ENCODE data around the gene E2F1.
"Not testable (repeated sequence)": the region's sequence is repeated elsewhere in the genome, so short reads cannot be mapped to it uniquely, and the experiment has no call there.

The E2F1 gene

DNA sequence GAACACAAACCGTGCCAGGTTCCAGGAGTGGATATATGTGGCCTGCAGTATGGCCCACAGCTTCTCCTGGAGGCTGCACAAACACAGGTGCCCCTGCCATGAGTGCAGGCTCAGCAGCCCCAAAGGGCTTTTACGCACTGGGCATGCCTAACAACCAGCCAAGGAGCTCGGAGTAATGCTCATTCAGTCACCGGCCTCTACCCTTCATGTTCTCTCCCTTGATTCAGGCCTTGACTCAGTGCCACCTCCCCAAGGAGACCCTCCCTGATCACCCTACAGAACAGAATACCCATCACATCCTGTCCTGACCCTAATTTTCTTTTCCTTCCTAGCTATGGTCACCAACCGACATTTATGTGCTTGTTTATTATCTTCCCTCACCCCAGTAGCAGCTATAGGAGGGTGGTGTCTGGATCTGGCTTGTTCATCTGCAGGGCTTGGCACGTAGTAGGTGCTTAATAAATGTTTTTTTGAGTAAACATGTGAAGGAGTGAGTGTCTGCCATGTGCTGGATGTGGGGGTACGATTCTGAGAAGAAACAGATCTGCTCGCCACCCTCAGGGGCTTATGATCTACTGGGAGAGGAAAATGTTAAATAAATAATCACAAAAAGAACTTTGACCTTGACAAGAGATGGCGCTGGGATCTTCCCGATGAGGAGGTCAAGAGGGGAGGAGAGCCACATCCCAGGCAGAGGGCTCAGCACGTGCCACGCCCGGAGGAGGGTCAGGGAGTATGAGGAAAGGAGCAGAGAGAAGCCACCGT is 24.7 kb upstream of the E2F1 start:
- no peak for DNase-seq (ENCODE audit: low read depth)

- DNase-seq (ENCODE audit: low read depth): no peak
These were observed 23.8 kb upstream of the E2F1 start for GRCh38 chr20:33709905-33710541.

DNA sequence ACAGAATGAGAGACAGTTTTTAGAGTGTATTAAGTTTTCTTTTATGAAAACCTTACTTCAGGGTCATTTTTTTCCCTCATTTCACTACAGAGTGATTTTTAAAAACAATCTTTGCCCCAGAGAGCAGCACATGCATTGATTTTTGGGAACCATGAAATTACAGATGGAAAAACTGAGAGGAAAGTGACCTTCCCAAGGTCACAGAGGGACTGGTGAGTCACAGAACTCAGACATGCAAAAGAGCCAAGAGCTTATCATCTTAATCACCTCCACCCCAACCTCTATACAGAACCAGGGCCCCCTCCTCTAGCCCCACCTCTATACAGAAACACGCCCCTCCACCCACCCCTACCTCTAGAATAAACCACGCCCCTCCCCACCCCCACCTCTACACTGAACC is 23.2 kb upstream of the E2F1 start:
- DNase-seq (ENCODE audit: low read depth): peak; percentile 33

DNA sequence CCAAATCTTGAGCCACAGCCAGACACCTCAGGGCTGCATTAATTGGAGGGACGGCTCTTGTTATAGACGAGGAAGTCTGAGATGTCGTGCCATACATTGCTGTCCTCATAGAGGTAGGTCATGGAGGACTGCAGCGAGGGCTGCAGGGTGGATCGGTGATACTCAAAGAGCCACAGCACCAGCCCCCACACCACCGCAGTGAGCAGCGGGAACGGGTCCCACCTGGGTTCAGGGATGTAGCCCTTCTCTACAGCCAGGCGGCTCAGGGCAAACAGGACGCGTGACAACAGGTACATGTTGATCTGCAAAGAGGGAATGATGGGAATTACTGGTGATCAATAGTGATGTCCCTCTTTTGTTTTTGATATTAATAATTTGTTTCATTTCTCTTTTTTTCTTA is 21.5 kb upstream of the E2F1 start:
- no peak for DNase-seq (ENCODE audit: low read depth)

- peak; percentile 30 for DNase-seq (ENCODE audit: low read depth)
These were observed 18.2 kb upstream of the E2F1 start for GRCh38 chr20:33704197-33704924.

- DNase-seq (ENCODE audit: low read depth): no peak
These were observed 17.4 kb upstream of the E2F1 start for GRCh38 chr20:33703498-33704137.

DNA sequence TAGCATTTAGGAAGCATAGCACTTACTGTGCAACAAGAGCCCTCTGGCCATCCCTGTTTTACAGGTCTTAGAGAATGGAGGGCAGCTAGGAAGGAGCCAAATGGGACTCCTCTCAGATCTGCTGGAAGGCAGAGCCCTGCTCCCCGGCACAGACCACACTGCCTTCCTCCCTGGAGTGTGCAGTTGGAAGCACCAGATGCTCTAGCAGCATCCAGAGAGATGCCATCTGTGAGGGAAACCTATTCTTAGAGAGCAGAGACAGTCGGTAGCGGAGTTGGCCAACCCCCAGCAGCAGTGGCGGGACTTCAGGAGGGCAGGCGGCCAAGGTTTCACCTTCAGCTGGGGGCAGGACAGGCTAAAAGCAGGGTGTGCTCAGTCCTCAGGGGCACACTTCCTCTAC is 16.7 kb upstream of the E2F1 start:
- DNase-seq (ENCODE audit: low read depth): no peak

DNA sequence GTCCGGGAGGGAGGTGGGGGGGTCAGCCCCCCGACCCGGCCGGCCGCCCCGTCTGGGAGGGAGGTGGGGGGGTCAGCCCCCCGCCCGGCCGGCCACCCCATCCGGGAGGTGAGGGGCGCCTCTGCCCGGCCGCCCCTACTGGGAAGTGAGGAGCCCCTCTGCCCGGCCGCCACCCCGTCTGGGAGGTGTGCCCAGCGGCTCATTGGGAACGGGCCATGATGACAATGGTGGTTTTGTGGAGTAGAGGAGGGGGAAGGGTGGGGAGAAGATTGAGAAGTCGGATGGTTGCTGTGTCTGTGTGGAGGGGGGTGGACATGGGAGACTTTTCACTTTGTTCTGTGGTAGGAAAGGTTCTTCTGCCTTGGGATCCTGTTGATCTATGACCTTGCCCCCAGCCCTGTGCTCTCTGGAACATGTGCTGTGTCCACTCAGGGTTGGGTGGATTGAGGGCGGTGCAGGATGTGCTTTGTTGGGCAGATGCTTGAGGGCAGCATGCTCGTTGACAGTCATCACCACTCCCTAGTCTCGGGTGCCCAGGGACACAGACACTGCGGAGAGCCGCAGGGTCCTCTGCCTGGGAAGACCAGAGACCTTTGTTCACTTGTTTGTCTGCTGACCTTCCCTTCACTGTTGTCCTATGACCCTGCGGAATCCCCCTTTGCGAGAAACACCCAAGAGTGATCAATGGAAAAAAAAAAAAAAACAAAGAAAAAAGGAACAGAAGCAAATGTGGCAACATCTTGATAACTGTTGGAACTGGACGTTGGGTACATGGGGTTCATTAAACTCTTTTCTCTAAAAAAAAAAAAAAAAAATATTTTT is 15.7 kb upstream of the E2F1 start:
- no peak for DNase-seq (ENCODE audit: low read depth)

DNA sequence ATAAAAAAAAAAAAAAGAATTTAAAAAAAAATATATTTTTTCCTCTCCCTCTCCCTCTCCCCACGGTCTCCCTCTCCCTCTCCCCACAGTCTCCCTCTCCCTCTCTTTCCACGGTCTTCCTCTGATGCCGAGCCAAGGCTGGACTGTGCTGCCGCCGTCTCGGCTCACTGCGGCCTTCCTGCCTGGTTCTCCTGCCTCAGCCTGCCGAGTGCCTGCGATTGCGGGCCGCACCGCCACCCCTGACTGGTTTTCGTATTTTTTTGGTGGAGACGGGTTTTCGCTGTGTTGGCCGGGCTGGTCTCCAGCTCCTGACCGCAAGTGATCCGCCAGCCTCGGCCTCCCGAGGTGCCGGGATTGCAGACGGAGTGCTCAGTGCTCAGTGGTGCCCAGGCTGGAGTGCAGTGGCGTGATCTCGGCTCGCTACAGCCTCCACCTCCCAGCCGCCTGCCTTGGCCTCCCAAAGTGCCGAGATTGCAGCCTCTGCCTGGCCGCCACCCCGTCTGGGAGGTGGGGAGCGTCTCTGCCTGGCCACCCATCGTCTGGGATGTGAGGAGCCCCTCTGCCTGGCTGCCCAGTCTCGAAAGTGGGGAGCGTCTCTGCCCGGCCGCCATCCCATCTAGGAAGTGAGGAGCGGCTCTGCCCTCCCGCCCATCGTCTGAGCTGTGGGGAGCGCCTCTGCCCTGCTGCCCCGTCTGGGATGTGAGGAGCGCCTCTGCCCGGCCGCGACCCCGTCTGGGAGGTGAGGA is 14.7 kb upstream of the E2F1 start:
- DNase-seq (ENCODE audit: low read depth): not testable (repeated sequence)

DNA sequence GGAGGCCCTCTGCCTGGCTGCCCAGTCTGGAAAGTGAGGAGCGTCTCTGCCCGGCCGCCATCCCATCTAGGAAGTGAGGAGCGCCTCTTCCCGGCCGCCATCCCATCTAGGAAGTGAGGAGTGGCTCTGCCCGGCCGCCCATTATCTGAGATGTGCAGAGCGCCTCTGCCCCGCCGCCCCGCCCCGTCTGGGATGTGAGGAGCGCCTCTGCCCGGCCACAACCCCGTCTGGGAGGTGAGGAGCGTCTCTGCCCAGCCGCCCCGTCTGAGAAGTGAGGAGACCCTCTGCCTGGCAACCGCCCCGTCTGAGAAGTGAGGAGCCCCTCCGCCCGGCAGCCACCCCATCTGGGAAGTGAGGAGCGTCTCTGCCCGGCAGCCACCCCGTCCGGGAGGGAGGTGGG is 12.8 kb upstream of the E2F1 start:
- DNase-seq (ENCODE audit: low read depth): not testable (repeated sequence)

DNA sequence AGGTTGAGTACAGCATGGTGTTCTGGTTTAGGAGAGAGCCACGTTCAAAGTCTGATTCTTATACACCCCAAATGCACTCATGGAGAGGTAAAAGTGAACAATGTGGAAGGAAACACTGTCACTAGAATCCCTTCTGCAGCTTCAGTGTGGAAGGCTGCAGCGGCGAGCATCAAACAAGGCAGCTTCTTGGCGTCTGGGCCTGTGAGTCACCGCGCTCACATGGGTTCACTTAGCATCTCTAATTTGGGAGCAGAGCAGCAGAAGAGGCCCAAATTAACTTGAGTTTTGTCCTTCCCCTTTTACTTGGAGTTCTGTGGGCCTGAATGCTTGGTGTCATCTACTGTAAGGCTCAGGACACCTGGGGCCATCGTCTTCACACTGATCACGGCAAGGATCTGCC is 10.9 kb upstream of the E2F1 start:
- DNase-seq (ENCODE audit: low read depth): peak; percentile 54

DNA sequence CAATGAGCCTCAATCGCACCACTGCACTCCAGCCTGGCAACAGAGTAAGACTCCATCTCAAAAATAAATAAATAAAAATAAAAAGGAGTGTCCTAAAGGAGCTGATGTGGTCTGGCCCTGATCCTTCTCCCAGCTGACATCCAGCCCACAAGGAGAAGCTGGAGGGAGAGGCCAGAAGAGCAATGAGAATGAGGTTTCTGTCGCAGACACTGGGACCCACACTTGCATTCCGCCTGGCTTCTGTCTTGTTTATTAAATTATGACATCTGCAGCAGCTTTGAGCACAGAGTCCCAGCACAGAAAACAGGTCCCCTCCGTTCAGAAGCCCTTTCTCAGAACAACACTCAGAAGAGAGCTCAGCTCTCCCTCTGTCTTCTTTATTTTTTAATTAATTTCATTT is 10.3 kb upstream of the E2F1 start:
- no peak for DNase-seq (ENCODE audit: low read depth)

- DNase-seq (ENCODE audit: low read depth): no peak
These were observed 8.4 kb upstream of the E2F1 start for GRCh38 chr20:33694639-33695012.

DNA sequence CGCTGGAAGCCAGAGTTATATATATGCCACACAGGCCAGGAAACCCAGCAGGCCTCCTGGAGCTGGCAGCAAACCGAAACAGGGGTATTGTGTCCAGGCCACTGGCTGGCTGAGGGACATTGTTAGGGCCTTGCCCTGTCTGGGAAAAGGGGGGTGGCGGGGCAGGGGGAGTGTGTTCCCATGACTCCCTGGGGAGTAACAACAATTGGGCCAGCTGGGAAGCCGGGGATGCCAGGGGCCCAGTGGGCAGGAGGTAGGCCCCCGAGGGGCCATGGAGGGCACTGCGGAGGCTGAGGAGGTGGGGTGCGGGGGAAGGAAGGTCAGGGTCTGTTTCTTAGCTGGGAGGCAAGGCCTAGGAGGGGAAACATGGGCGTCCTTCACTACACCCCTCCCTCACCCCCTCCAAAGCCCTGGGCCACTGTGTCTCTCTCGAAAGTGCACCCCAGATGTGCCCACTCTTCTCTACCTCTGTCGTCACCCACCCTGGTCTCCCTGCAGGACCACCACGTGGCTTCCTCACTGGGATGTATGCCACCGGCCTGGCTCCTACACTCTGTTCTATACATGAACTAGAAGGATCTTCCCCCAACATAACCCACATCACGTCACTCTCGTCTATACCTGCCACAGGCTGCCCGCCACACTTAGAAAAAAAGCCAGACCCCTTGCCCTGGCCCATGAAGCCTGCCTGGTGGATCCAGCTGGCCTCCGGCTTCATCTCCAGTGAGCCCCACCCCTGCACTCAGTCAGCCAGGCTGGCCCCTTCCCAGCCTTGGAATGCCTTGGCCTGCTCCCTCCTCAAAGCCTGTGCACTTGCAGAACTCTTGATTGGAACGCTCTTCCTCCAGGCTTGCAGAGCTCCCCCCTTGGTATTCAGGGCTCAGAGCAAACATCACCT is 7.8 kb upstream of the E2F1 start:
- DNase-seq (ENCODE audit: low read depth): no peak

DNA sequence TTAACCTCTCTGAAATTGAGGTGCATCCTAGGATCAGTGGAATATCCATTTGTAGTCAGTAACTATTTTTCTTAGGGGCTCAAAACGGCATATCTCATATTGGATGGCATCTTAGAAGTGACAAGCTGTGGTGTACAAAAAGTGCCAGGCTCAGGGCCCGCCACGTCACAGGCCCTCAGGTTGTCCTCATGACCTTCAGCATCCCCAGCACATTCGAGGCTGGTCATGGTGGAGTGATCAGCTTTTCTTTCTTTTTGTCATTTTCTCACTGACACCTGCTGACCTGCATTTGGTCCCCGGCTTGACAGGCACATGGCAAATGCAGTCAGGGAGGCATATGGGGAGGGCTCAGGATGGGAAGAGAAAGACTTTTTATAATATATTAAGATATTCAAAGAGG is 7.1 kb upstream of the E2F1 start:
- DNase-seq (ENCODE audit: low read depth): no peak

DNA sequence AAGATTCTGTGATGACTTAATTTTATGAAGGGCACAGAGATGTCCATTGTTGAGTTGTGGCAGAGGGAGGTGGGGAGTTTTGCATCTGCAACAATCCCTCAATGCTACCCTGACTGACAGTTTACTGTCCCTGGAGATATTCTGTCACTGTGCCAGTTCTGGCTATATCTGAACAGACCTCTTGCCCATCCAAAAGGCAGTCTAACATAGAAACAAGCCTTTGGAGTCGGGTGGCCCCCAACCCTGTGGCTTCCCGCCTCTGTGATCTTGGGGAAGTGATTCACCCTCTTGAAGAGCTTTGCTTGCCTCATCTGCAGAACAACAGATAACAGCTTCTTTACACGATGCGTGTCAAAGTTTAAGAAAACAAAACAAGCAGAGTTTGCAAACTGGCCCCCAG is 3.8 kb upstream of the E2F1 start:
- peak; percentile 71 for DNase-seq (ENCODE audit: low read depth)

DNA sequence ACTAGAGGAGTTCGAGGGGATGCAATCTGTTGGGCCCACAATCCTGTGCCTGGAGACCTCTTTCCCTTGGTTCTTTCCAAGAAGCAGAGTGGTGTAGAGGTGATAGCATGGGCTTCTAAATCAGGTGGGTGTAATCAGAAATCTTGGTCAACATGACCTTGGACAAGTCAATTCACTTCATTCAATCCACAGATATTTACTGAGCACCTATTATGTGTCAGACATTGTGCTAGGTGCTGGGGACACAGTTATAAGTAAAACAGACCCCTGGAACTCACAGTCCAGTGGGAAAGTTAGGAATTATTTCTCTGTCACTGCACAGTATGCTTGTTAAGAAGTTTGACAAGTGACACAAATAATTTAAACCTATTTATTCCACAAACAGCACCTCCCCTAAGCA is 3.3 kb upstream of the E2F1 start:
- DNase-seq (ENCODE audit: low read depth): no peak

- DNase-seq (ENCODE audit: low read depth): no peak
These were observed 2.8 kb upstream of the E2F1 start for GRCh38 chr20:33688938-33689424.

- DNase-seq (ENCODE audit: low read depth): peak; percentile 66
These were observed 2.1 kb upstream of the E2F1 start for GRCh38 chr20:33687993-33688937.

All from ELR (cell line).